Tibial nerve (tissue), 3 donors: ENCODE data around the gene QSOX1.

Source experiments
- EP300 ChIP-seq, 2 donors: sonication (generic); formaldehyde crosslinking; IDR thresholded peaks; one replicate each; pipeline ENCODE4 v1.6.1; 2017; ENCODE audit warnings: antibody characterized with exemption in 2 of 2, mild to moderate bottlenecking in 1 of 2
- POLR2A ChIP-seq, 2 donors: fragments of 450-650 bp; IDR thresholded peaks; one replicate each; pipeline ENCODE4 v1.6.1; 2017; ENCODE audit warnings: antibody characterized with exemption in 2 of 2, mild to moderate bottlenecking in 2 of 2, moderate library complexity in 2 of 2

DNA sequence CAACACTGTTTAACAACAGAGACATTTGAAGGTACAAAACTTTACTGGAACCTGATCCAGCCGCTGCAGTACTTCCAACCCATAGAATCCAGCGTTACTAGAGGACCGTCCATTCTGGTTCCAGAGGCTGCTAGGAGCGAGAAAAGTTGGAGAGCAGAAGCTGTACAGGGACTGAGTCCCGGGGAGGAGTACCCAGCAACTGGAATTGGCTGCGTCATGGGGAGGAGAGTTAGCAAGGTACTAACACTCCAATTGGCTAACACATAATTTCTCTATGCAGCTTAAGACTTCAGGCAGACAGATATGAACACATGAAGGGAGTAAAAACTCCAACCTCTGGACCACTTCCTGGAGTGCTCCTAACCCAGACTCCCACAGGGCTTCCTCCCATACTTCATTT lies 2.1 kb upstream of the QSOX1 start:
- TF ChIP-seq EP300 (IDR thresholded peaks at IDR 0.05): no peak
- no peak for TF ChIP-seq POLR2A (IDR thresholded peaks at IDR 0.05)
